Measurements from ENCODE around the gene CAGE1.

DNA sequence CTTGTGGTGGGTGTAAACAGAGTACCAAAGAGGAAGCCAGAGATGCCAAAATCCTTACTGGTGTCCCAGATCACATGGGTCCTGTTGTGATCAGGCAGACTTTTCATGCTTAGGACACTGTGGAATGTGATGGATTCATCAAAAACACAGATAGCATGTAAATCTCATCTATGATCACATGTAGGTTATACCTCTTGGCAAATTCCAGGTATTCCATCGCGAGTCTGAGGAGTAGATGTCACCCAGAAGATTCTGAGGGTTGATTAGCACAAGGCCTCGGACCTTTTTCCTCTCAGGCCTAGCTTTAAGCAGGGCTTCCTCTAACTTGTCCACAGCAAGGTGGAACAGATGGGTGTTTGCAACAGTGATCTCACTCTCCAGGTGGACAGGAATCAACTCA, 48.3 kb downstream of the CAGE1 start:
- TF ChIP-seq, protein P1, sequence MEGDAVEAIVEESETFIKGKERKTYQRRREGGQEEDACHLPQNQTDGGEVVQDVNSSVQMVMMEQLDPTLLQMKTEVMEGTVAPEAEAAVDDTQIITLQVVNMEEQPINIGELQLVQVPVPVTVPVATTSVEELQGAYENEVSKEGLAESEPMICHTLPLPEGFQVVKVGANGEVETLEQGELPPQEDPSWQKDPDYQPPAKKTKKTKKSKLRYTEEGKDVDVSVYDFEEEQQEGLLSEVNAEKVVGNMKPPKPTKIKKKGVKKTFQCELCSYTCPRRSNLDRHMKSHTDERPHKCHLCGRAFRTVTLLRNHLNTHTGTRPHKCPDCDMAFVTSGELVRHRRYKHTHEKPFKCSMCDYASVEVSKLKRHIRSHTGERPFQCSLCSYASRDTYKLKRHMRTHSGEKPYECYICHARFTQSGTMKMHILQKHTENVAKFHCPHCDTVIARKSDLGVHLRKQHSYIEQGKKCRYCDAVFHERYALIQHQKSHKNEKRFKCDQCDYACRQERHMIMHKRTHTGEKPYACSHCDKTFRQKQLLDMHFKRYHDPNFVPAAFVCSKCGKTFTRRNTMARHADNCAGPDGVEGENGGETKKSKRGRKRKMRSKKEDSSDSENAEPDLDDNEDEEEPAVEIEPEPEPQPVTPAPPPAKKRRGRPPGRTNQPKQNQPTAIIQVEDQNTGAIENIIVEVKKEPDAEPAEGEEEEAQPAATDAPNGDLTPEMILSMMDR (IDR thresholded peaks at IDR 0.05; ENCODE audit: low read depth, low read length): no peak
- no peak for TF ChIP-seq EZH2phosphoT487 (IDR thresholded peaks at IDR 0.05; ENCODE audit: low read depth)
